Esophagus mucosa (tissue), 1 donor: ENCODE measurements around the gene RASA1. TPM values are rescaled to one million over a fixed set of nuclear protein-coding genes. Genes with fewer than 3 reads are reported as not detected.
"Not testable (repeated sequence)": the region's sequence is repeated elsewhere in the genome, so short reads cannot be mapped to it uniquely, and the experiment has no call there.

Experiments
- ATAC-seq: fragments of 200-7000 bp; cut with Tn5 transposase; one replicate; pipeline ENCODE4 v1.9.1; 2020
- total RNA-seq: library from RNA; stranded (reverse); gene quantifications from one replicate; pipeline ENCODE4 v1.2.4, GENCODE V29; 2023
- donor health status: DM: yes; HTN: yes; CAD: no.

RASA1 gene
- 18.4 TPM for total RNA-seq

DNA sequence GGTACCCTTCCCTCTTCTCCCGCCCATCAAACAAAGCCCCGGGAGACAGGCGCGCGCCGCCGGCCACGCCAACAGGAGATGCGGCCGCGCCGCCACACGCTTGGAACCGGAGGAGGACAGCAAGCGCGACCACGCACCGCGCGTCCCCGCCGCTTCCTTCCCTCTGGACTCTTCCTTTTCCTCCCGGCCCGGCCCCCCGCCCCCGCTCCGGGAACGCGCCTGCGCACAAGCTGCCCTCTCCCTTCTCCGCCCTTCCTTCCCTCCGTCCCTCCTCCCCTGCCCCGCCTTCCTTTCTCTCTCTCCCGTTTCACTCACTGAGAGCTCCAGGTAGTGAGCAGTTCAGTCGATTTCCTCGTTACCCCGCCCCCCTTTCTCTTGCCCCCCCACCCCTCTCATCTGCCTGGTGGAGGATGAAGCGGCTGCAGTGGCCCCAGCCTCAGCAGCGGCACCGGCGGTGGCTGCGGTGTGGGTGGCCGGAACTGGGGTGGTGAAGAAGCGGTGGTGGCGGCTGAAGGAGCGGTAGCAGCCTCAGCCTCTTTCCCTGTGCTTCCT, at the start of gene RASA1:
TSS of gene RASA1 (plus strand) at position 310 of the 552 bp plus-strand sequence. CDS start 569 bp downstream, outside the sequence.
- ATAC-seq, result peak; percentile 95

DNA sequence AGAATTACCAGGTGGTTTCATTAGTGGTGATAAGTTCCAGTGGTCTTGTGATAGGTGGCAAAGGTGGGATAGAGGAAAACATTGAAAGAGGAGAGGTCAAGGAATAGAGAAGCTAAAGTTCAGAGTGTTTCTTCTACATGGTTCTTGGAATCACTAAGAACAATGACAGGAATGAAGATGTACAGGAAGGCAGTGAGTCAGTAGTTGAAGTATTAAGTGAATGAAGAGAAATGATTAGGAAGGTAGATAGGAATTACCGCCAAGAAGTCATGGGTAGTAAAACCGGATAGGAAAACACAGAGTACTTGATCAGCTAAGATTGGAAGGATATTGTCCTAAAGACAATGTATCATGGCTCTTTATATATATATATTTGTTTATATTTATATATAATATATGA, 37.9 kb upstream of the RASA1 start:
- ATAC-seq, result no peak

DNA sequence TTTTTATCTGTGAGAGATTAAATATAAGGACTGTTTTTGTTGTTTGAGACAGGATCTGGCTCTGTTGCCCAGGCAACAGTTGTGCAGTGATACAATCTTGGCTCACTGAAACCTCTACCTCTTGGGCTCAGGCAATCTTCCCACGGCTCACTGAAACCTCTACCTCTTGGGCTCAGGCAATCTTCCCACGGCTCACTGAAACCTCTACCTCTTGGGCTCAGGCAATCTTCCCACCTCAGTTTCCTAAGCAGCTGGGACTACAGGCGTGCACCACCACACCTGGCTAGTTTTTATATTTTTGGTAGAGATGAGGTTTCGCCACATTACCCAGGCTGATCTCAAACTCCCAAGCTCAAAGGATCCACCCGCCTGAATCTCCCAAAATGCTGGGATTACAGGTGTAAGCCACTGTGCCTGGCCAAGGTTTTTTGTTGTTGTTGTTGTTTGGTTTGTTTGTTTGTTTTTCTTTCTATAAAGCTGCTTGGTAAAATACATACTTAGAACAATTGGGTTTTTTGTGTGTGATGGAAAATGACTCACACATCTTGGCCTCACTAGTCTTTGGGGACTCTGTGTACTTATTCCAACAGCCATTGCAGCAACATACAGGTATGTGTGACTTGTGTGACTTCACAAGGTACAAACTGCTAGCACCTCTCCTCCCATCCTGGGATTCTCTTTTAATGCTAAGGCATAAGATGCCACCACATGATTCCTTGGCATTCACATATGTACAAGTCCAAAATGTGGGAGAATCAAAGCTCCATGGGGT, 36.5 kb upstream of the RASA1 start:
- ATAC-seq, result no peak

DNA sequence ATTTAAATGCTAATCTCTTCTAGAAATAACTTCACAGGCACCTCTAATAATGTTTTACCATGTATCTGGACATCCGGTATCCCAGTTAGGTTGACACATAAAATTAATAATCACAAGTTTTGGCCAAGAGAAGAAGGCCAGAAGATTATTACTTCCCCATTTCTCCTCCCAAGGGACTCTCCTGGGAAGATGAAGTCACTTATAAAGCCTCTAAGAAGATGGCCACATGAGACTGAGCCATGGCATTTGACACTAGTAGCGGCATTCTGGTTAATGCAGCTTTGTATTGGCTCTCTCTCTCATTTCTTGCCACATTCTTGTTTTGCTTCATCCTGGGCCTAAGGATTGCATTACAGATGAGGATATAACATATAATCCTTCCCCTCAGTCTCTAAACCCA, 34.5 kb upstream of the RASA1 start:
- ATAC-seq, result no peak

DNA sequence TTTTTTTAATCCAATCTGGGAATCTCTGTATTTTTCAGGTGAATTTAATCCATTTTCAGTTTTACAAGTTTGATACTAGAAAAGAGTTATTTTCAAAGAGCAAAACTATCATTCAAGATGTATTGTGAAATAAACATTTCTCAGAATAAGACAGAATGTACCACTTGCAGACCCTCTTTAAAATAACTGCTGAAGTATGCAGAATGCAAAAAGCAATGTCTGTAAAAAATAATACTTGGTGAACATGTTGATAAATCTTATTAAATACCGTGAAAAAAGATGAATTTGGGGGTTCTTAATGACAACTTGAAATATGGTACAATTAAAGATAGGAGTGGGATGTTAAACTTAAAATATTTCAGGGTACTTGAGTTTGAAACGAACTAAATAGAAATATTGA, 26.1 kb upstream of the RASA1 start:
- no peak for ATAC-seq

DNA sequence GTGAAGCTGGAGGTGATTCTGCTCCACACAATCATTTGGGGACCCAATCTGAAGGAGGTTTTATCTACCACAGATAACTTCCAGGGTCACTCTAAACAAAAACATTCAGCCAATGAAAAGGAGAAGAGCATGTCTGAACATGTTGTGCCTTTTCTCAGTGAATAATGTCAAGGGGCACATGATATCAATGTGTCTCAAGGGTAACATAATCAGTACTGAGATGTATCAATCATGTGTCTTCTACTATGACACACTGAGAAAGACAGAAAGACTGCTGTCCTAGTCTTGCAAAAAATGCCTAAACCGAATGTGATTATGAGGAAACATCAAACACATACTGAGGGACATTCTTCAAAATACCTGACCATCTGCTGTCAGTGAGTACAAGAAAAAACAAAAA, 25.4 kb upstream of the RASA1 start:
- ATAC-seq, result no peak

DNA sequence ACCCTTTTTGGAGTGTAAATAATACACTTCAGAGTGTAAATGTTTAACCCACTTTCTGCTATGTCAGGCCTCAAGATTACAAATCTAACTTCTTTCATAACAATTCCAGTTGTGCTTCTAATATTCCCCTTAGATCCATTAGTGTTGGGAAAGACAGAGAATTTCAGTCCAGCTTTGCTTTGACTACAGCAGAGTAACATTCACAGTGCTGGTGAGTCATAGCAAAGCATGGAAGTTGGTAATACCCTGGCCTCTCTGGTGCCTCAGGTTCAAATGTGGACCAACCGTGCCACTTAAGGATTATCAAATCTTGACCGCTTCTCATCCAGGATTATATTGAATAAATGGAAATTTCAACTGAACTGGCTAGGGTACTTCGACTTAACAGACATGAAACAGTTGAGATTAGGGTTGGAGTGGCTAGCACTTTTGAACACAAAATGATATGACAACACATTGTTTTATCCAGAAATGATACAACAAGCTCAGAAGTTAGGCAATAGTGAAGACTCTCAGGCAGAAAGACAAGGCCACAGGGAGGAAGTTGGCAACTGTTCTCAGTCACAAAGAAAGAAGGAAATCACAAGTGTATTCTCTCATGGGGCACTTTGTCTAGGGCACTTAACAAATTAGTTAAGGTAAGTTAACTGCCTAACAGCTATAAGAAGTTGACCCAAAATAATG, 24.4 kb upstream of the RASA1 start:
- peak; percentile 72 for ATAC-seq

DNA sequence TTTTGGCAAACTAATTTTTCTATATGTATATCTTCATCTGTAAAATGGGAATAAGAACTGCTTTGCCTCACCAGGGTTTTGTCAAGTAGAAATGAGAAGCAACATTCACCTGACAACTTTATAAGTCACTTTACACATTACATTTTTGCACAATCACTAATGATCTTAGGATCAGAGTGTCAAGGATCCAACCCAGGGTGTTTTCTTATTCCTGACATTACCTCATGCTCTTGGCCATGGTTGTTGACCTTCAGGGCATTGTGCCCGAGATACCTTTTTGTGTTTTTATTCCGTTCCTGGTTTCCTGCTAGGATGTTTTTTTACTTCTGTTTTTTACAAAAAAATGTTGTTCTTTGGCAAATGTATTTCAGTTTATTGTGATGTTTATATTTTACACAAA, 22.2 kb upstream of the RASA1 start:
- ATAC-seq, result no peak

DNA sequence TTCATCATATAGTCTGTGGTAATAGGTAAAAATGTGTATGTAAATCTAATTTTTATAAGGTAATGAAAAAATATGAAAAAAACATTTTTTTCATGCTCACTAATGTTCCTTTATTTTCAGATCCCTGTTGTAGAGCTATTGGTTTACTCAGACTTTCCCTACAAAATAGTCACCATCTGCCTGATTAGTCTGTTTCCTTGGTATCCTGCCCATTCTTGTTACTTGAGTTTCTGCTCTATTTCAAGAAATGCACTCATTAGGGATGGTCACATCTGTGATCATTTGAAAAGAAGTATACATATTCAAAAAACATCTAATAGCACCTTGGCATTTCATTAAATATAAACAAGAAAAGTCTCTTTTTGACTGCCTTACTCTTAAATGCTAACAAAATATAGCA, 21.6 kb upstream of the RASA1 start:
- no peak for ATAC-seq

DNA sequence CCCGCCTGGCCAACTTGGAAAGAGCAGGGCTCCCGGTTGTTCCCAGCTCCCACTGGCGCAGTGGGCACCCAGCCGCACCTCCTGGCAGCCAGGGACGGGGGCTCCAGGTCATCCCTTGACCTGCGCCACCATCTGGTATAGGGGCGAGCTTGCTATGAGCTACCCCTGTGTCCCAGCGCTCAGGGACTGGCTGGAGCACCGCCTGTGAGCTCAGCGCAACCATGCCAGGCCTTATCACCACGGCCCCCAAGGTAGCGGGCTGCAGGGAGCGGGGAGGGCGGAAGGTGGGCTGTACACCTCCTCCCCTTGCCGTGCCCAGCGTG, 15.4 kb upstream of the RASA1 start:
- no peak for ATAC-seq

DNA sequence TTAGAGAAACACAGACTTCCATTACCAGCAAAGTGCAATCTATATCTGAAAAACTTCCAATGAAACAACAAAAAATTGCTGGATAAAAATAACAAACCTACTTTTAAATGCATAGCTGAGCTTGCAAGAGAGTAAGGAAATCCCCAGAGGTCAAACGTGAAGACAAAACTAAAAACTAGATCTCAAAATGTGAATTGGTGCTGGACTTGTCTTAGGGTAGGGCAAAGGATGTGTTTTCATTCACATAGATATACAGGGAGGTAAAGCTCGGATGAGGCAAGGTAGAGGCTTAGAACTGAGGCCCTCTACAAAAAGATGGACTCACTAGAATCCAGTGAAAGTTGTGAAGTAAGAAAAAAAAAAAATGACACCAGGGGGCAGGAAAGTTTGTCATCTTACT, 13.6 kb upstream of the RASA1 start:
- ATAC-seq, result no peak

DNA sequence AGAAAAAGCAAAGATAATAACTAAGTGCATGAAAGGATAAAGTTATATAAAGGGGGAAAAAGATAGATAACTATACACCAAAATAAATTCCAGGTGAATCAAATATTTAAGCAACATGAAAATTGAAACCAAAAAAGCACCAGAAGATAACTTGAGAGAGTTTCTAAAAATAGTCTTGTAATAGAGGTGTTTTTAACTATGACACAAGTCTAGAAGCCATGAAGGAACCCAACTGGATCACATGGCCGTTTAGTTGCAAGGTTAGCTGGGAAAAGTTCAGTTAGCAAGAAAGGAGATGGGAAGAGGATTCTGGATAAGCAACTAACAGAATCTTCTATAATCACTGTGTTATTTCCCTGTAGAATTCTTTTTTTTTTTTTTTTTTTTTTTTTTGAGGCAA, 9.2 kb upstream of the RASA1 start:
- no peak for ATAC-seq

DNA sequence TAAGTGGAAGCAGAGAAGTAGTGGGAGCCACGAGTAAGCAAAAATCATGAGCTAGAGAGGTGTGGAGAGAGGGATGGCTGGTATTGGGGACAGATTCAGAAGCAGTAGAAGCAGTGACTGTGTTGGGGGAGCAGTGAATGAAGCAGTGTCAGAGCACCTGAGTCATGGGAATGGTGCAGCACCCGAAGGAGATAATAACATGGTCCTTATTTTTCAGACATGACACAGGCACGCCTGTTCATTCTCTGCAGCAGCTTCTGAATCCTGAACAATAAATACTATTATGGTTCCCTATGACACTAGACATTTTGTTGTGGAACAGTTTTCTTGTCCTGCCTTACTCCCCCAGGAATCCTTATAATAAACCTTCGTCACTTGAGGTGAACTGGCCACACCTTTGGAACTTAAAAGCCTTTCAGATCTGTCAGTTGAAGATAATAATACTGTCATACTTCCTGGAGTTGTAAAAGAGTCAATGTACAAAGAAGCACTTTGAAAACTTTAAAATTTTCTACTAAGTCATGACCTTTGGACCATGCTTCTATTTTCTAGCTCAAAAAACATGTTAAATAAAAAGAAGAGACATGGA, 7.0 kb upstream of the RASA1 start:
- ATAC-seq, result no peak

DNA sequence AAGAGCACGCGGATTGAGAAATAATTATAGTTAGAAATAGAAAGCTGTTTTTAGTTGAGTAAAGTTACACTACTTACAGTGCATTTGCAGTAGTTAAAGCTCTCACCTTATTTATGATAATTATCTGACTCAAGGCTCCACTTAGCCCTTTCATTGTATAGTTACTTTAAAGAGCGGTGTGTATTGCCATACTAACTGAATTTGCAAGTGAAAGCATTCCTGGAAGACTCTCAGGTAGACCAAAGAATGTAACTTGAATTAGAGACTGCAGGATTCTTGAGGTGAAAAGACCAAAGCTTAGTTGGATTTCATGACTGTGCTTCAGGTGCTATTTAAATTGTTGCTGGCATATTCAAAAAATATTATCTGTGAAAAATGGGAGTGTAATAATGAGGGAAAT, 4.2 kb upstream of the RASA1 start:
- ATAC-seq, result no peak

DNA sequence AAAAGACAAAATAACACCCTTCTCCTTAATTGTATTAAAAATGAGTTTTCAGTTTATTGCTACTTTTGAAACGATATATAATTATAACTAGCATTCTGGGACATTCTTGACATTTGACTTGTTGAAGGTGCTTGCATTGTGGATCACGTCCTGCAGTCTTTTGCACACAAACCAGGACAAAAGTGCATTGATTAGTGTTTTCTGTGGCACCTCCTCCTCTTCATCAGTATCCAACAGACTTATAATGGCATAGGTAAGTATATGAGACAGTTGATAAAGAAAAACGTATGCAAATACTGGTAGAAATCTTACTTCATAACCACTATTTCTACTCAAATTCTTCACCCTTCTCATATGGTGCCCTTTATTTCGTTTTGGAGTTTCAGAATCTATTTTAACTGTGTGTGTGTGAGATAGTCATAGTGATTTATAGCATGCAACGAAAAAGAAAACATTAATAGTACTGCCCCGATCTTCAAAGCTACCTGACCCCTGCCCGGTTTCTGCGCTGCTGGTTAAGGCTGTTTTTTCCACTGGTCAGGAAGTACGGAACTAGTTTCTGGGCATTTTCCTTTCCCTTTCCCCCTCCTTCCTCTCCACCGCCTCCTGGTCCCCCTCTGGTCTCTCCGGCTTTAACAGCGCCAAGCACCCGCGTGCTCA, 639 bp upstream of the RASA1 start:
- no peak for ATAC-seq

DNA sequence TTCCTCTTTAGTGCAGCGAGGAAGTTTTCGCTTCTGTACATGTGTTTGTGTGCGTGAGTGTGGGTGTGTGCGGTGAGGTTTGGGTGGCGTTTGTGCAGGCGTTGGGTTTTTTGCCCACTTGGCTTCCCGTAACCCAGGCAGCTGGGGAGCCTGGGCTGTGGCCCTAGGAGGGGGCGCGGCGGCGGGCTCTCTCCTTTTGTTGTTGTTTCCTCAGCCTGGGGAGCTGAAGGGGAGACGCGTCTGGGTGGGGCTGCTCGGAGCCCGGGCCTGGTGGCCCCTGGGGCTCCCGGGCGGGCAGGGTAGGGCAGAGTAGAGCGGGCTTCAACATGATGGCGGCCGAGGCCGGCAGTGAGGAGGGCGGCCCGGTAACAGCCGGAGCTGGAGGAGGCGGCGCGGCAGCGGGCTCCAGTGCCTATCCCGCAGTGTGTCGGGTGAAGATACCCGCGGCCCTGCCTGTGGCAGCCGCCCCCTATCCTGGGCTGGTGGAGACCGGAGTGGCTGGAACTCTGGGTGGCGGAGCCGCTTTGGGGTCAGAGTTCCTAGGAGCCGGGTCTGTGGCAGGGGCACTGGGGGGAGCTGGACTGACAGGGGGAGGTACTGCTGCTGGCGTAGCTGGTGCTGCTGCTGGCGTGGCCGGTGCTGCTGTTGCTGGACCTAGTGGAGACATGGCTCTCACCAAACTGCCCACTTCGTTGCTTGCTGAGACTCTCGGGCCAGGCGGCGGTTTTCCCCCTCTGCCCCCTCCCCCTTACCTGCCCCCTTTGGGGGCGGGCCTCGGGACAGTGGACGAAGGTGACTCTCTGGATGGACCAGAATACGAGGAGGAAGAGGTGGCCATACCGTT, 665 bp downstream of the RASA1 start:
- peak; percentile 82 for ATAC-seq

DNA sequence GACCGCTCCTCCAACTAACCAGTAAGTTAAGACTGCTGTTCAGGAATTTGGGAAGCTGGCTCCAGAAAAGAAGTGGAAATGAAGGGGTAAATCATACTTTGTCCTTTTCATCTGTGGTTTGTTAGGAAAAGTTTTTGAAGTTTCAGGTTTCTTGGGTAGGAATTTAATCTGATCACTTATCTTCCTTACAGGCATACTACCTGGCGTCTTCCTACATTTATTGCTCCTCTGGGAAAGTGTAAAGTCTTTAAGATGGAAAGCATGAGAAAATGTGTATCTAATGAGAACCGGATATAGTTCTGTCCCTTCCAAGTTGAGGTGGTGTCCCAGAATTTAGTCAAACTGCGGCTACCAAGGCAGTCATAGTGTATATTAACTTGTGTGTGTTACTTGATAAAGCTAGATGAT, 1.3 kb downstream of the RASA1 start:
- no peak for ATAC-seq

DNA sequence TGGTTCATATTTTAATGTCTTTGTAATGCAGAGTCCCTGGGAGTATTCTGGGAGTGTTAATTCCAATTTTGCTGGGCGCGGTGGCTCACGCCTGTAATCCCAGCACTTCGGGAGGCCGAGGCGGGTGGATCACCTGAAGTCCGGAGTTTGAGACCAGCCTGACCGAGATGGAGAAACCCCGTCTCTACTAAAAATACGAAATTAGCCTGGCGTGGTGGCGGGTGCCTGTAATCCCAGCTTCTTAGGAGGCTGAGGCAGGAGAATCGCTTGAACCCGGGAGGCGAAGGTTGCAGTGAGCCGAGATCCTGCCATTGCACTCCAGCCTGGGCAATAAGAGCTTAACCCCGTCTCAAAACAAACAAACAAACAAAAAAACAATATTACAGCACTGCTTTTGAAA, 3.2 kb downstream of the RASA1 start:
- not testable (repeated sequence) for ATAC-seq

DNA sequence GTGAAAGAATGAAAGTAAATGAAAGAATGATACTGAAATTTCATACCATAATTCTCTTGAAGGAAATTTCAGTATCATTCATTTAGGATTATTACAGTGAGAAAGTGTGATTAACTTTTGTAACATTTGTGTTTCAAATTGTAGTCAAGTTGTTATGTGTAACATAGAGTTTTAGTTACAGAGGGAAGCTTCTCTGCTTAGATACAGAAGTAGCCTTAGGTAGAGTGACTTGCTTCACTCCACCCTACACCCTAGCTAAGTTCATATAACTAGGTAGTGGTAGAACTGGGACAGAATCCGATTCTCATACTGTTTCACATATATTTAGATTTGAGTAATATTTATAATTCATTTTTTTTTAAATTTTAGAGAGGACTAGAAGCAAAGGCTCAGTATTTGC, 9.0 kb downstream of the RASA1 start:
- no peak for ATAC-seq

DNA sequence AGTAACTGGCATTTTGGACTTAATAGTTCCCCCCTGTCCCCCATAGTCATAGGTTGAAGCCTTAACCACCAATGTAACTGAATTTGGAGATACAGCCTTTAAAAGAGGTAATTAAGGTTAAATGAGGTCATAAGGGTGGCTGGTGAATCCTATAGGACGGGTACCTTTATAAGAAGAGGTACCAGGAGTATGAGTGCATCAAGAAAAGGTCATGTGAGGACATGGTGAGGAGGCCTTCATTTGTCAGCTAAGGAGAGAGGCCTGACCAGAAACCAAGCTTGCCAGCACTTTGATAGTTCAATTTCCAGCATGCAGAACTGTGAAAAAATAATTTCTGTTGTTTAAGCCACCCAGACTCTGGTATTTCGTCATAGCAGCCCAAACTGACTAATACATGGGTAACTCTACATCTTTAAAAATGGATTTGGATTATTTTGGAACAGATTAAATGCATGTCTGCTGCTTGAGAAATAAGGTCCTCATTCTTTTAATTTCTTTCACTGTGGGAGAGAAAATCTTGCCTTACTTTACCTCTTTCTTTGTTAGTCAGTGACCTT, 9.7 kb downstream of the RASA1 start:
- ATAC-seq, result no peak

DNA sequence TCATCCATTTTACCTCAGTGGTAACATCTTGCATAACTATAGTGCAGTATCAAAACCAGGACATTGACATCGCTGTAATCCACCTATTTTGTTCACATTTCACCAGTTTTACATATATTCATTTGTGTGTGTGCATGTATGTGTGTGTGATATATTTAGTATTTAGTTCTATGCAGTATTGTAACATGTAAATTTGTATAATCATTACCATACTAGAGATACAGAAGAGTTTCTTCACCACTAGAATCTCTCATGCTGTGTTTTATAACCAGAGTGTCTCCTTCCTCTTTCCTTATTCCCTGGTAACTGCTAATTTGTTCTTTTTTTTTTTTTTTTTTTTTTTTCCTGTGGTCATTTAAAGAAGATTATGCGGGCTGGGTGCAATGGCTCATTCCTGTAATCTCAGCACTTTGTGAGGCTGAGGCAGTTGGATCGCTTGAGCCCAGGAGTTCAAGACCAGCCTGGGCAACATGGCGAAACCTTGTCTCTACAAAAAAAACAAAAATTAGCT, 11.0 kb downstream of the RASA1 start:
- ATAC-seq, result no peak

DNA sequence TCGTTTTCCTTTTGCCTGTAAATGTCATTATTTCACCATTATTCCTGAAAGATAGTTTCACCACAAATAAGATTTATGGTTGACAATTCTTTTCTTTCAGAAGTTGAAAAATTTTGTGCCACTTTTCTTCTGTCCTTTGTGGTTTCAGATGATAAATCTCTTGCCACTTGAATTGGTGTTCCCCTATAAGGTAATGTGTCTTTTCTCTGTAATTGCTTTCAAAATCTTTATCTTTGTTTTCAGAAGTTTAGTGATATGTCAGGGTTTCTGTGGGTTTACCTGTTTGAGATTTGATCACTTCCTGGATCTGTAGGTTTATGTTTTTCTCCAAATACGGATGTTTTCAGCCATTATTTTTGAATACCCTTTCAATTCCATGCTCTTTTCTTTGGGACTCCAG, 14.6 kb downstream of the RASA1 start:
- no peak for ATAC-seq
